ENCODE measurements around the gene FHOD3. TPM values are rescaled to one million over a fixed set of nuclear protein-coding genes. Genes with fewer than 3 reads are reported as not detected.

Gene FHOD3
- total and polyA plus RNA-seq, 2 donors (not counting 1 experiment from before 2014, with no cell fraction given) = not detected

GRCh38 chr18:36331521-36331971 lies 34.0 kb downstream of the FHOD3 start:
- Mint-ChIP-seq H3K4me3 (no peak overlapping the region), H3K9me3 (ENCODE audit: insufficient read depth) (no peaks in the 10 kb centered on the region), H3K27me3 (peaks cover 26% of the 10 kb centered on the region), H3K27ac (no peak overlapping the region), H3K4me1 (no peaks in the 10 kb centered on the region)
- H3K4me3 ChIP-seq (ENCODE audit: control extremely low read depth in 1 of 5, extremely low read depth in 1 of 5, insufficient read depth in 1 of 5, low read depth in 2 of 5, low read length in 4 of 5) = no peak overlapping the region
- no peak overlapping the region for H3K27ac ChIP-seq (ENCODE audit: low read length in 2 of 2)
- no peaks in the 10 kb centered on the region for H3K9me3 ChIP-seq (ENCODE audit: control extremely low read depth in 1 of 3, control insufficient read depth in 2 of 3, insufficient read depth in 1 of 3, low read length in 2 of 3)
- H2AFZ ChIP-seq (ENCODE audit: insufficient read depth, low read depth, low read length, poor library complexity, severe bottlenecking) = no peak overlapping the region
- intact Hi-C loops (cut with micrococcal nuclease) = no loop called here
- H3K27me3 ChIP-seq (replicated peaks in 1 of 4; ENCODE audit: control extremely low read depth in 1 of 4, control insufficient read depth in 3 of 4, insufficient read depth in 4 of 4, low read length in 3 of 4) = peaks cover 0 to 6% (median 3%) of the 10 kb centered on the region in 4 experiments
- no peak overlapping the region for H3K9ac ChIP-seq (ENCODE audit: low read length)
- no peak for ATAC-seq (ENCODE audit: low read depth)
- no peaks in the 10 kb centered on the region for H3K79me2 ChIP-seq (ENCODE audit: control insufficient read depth, insufficient read depth, low read length)
- H3K4me1 ChIP-seq (ENCODE audit: control insufficient read depth in 2 of 2, insufficient read depth in 2 of 2, low read length in 2 of 2) = no peaks in the 10 kb centered on the region
- 43% methylated on average over 4 of the region's 5 CpGs for whole genome bisulfite sequencing (ENCODE audit: insufficient coverage)
- ChIA-PET CTCF (no interaction called here), POLR2A (no interaction called here)
- TF ChIP-seq EZH2 (IDR thresholded peaks at IDR 0.05; ENCODE audit: borderline replicate concordance, insufficient read depth, low read depth, low read length, poor library complexity, severe bottlenecking) (no peak), CTCF (IDR thresholded peaks at IDR 0.05) (no peak)
- H4K20me1 ChIP-seq (ENCODE audit: control insufficient read depth, insufficient read depth, low read length, poor library complexity, severe bottlenecking) = no peaks in the 10 kb centered on the region
- H3K4me2 ChIP-seq (replicated peaks; ENCODE audit: low read depth, low read length, poor library complexity, severe bottlenecking) = no peak overlapping the region
- DNase-seq = no peak
- no peaks in the 10 kb centered on the region for H3K36me3 ChIP-seq (replicated peaks in 1 of 2; ENCODE audit: control extremely low read depth in 1 of 2, control insufficient read depth in 1 of 2, extremely low read depth in 1 of 2, insufficient read depth in 2 of 2, low read length in 1 of 2)

GRCh38 chr18:36333414-36333813 lies 35.9 kb downstream of the FHOD3 start:
- DNase-seq = no peak
- Histone ChIP-seq H3K79me2 (ENCODE audit: control insufficient read depth, insufficient read depth, low read length) (no peaks in the 10 kb centered on the region), H3K9me3 (ENCODE audit: control extremely low read depth in 1 of 3, control insufficient read depth in 2 of 3, insufficient read depth in 1 of 3, low read length in 2 of 3) (no peaks in the 10 kb centered on the region), H3K36me3 (replicated peaks in 1 of 2; ENCODE audit: control extremely low read depth in 1 of 2, control insufficient read depth in 1 of 2, extremely low read depth in 1 of 2, insufficient read depth in 2 of 2, low read length in 1 of 2) (no peaks in the 10 kb centered on the region), H3K27ac (ENCODE audit: low read length in 2 of 2) (no peak overlapping the region), H3K4me1 (ENCODE audit: control insufficient read depth in 2 of 2, insufficient read depth in 2 of 2, low read length in 2 of 2) (no peaks in the 10 kb centered on the region), H3K27me3 (replicated peaks in 1 of 4; ENCODE audit: control extremely low read depth in 1 of 4, control insufficient read depth in 3 of 4, insufficient read depth in 4 of 4, low read length in 3 of 4) (peaks cover 0 to 6% (median 3%) of the 10 kb centered on the region in 4 experiments), H3K4me2 (replicated peaks; ENCODE audit: low read depth, low read length, poor library complexity, severe bottlenecking) (no peak overlapping the region), H3K4me3 (ENCODE audit: control extremely low read depth in 1 of 5, extremely low read depth in 1 of 5, insufficient read depth in 1 of 5, low read depth in 2 of 5, low read length in 4 of 5) (no peak overlapping the region), H2AFZ (ENCODE audit: insufficient read depth, low read depth, low read length, poor library complexity, severe bottlenecking) (no peak overlapping the region), H3K9ac (ENCODE audit: low read length) (no peak overlapping the region), H4K20me1 (ENCODE audit: control insufficient read depth, insufficient read depth, low read length, poor library complexity, severe bottlenecking) (no peaks in the 10 kb centered on the region)
- intact Hi-C loops (cut with micrococcal nuclease) = no loop called here
- ChIA-PET CTCF (no interaction called here), POLR2A (no interaction called here)
- Mint-ChIP-seq H3K4me3 (no peak overlapping the region), H3K27me3 (peaks cover 20% of the 10 kb centered on the region), H3K9me3 (ENCODE audit: insufficient read depth) (no peaks in the 10 kb centered on the region), H3K27ac (no peak overlapping the region), H3K4me1 (no peaks in the 10 kb centered on the region)
- ATAC-seq (ENCODE audit: low read depth) = no peak
- 40% methylated on average over 2 of the region's 3 CpGs for WGBS (ENCODE audit: insufficient coverage)
- TF ChIP-seq EZH2 (IDR thresholded peaks at IDR 0.05; ENCODE audit: borderline replicate concordance, insufficient read depth, low read depth, low read length, poor library complexity, severe bottlenecking) (no peak), CTCF (IDR thresholded peaks at IDR 0.05) (no peak)

Data from B cell (primary cell).